ENCODE data around the gene VCL. TPM values are rescaled to one million over a fixed set of nuclear protein-coding genes. Genes with fewer than 3 reads are reported as not detected.

VCL gene
- total RNA-seq, 2 donors from 2014 or later: 109 to 214 TPM

DNA sequence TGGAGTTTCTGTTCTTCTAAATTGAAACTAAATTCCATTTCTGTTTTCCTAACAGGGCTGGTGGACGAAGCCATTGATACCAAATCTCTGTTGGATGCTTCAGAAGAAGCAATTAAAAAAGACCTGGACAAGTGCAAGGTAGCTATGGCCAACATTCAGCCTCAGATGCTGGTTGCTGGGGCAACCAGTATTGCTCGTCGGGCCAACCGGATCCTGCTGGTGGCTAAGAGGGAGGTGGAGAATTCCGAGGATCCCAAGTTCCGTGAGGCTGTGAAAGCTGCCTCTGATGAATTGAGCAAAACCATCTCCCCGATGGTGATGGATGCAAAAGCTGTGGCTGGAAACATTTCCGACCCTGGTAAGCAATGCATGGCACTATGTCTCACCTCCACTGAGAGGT, 107.1 kb downstream of the VCL start:
- no peaks in the 10 kb centered on the region for H3K9me3 ChIP-seq (ENCODE audit: control insufficient read depth, low read length)
- no peak overlapping the region for H3K4me3 Mint-ChIP-seq
- no peak overlapping the region for H3K27ac ChIP-seq (ENCODE audit: low read depth, low read length)
- no peak overlapping the region for H3K9ac ChIP-seq (ENCODE audit: extremely low read depth, low read length, poor library complexity, severe bottlenecking)
- no peaks in the 10 kb centered on the region for H3K9me3 Mint-ChIP-seq
- H3K4me1 ChIP-seq (ENCODE audit: control insufficient read depth, insufficient read depth, low read length): no peaks in the 10 kb centered on the region
- H3K27ac Mint-ChIP-seq: no peak overlapping the region
- no peak overlapping the region for H3K4me3 ChIP-seq (ENCODE audit: low read length)
- H3K36me3 ChIP-seq (ENCODE audit: control insufficient read depth, insufficient read depth, low read length): peaks cover 90% of the 10 kb centered on the region
- H3K4me1 Mint-ChIP-seq: no peaks in the 10 kb centered on the region
- TF ChIP-seq, protein P1, sequence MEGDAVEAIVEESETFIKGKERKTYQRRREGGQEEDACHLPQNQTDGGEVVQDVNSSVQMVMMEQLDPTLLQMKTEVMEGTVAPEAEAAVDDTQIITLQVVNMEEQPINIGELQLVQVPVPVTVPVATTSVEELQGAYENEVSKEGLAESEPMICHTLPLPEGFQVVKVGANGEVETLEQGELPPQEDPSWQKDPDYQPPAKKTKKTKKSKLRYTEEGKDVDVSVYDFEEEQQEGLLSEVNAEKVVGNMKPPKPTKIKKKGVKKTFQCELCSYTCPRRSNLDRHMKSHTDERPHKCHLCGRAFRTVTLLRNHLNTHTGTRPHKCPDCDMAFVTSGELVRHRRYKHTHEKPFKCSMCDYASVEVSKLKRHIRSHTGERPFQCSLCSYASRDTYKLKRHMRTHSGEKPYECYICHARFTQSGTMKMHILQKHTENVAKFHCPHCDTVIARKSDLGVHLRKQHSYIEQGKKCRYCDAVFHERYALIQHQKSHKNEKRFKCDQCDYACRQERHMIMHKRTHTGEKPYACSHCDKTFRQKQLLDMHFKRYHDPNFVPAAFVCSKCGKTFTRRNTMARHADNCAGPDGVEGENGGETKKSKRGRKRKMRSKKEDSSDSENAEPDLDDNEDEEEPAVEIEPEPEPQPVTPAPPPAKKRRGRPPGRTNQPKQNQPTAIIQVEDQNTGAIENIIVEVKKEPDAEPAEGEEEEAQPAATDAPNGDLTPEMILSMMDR (conservative IDR thresholded peaks at IDR 0.05): no peak
- peaks cover 89% of the 10 kb centered on the region for H3K36me3 Mint-ChIP-seq (ENCODE audit: low read depth)
- no peaks in the 10 kb centered on the region for H3K27me3 Mint-ChIP-seq (ENCODE audit: insufficient read depth)
- DNase-seq: no peak
- WGBS, 2 experiments (ENCODE audit: insufficient coverage in 1 of 2, insufficient read length in 1 of 2): 91 to 96% methylated on average over 7 to 8 of the region's 8 CpGs
- H3K27me3 ChIP-seq (ENCODE audit: control insufficient read depth, insufficient read depth, low read length, poor library complexity, severe bottlenecking): no peaks in the 10 kb centered on the region

DNA sequence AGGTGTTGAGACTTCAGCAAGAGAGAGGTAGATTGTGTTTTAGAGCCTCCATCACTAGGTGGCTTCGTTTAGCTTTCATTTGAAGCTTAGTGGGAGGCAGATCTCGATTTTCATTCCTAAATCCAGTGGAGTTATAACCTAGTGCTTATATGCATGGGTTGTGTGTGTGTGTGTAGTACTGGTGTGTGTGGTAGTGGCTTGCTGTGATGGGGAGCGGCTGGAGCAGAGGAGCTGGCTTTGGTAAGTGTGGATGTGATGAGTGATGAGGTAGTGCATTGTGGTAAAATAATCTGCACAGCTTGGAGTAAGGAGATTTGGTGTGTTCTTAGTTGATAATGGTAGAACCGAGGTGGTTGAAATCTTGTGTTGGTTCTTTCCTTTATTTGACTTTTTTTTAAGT, 109.5 kb downstream of the VCL start:
- Mint-ChIP-seq H3K27me3 (ENCODE audit: insufficient read depth) (no peaks in the 10 kb centered on the region), H3K4me3 (no peak overlapping the region), H3K9me3 (no peaks in the 10 kb centered on the region), H3K27ac (peak overlapping the region; percentile 12), H3K4me1 (no peaks in the 10 kb centered on the region), H3K36me3 (ENCODE audit: low read depth) (peaks cover 93% of the 10 kb centered on the region)
- TF ChIP-seq, protein P1 (conservative IDR thresholded peaks at IDR 0.05): no peak
- no peak for DNase-seq
- Histone ChIP-seq H3K36me3 (ENCODE audit: control insufficient read depth, insufficient read depth, low read length) (peaks cover 94% of the 10 kb centered on the region), H3K9ac (ENCODE audit: extremely low read depth, low read length, poor library complexity, severe bottlenecking) (no peak overlapping the region), H3K27me3 (ENCODE audit: control insufficient read depth, insufficient read depth, low read length, poor library complexity, severe bottlenecking) (no peaks in the 10 kb centered on the region), H3K27ac (ENCODE audit: low read depth, low read length) (no peak overlapping the region), H3K4me3 (ENCODE audit: low read length) (no peak overlapping the region), H3K4me1 (ENCODE audit: control insufficient read depth, insufficient read depth, low read length) (no peaks in the 10 kb centered on the region), H3K9me3 (ENCODE audit: control insufficient read depth, low read length) (no peaks in the 10 kb centered on the region)
- WGBS, 2 experiments (ENCODE audit: insufficient coverage in 1 of 2, insufficient read length in 1 of 2): 67 to 89% methylated on average over 1 to 3 of the region's 4 CpGs

DNA sequence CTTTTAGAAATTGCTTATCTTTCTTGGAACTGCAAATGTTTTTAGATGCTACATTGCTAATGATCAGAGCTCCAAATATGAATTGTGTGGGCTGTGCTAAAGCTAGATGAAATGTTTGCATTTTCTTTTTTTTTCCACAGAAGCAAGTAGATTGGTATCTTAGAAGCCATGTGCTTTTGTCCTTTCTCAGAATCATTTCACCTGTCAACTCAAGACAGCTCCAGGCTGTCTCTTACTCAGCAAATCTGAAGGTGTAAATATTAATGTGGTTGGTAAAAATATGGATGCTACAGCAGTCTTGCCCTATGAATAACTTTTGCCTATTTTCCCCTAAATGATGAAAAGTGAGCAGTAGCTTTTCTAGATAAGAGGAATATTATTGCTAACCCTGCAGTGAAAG, 111.5 kb downstream of the VCL start:
- DNase-seq: no peak
- no peak overlapping the region for H3K4me3 ChIP-seq (ENCODE audit: low read length)
- no peaks in the 10 kb centered on the region for H3K27me3 ChIP-seq (ENCODE audit: control insufficient read depth, insufficient read depth, low read length, poor library complexity, severe bottlenecking)
- H3K9me3 Mint-ChIP-seq: no peaks in the 10 kb centered on the region
- H3K27me3 Mint-ChIP-seq (ENCODE audit: insufficient read depth): no peaks in the 10 kb centered on the region
- no peaks in the 10 kb centered on the region for H3K4me1 Mint-ChIP-seq
- peaks cover 95% of the 10 kb centered on the region for H3K36me3 ChIP-seq (ENCODE audit: control insufficient read depth, insufficient read depth, low read length)
- H3K27ac ChIP-seq (ENCODE audit: low read depth, low read length): no peak overlapping the region
- TF ChIP-seq, protein P1 (conservative IDR thresholded peaks at IDR 0.05): no peak
- no peak overlapping the region for H3K9ac ChIP-seq (ENCODE audit: extremely low read depth, low read length, poor library complexity, severe bottlenecking)
- no peaks in the 10 kb centered on the region for H3K4me1 ChIP-seq (ENCODE audit: control insufficient read depth, insufficient read depth, low read length)
- H3K4me3 Mint-ChIP-seq: no peak overlapping the region
- no peaks in the 10 kb centered on the region for H3K9me3 ChIP-seq (ENCODE audit: control insufficient read depth, low read length)
- H3K36me3 Mint-ChIP-seq (ENCODE audit: low read depth): peaks cover 92% of the 10 kb centered on the region
- H3K27ac Mint-ChIP-seq: peak overlapping the region; percentile 54
